ELF-1 (cell line): ENCODE measurements around the gene ITGA2.
"Not testable (repeated sequence)": the region's sequence is repeated elsewhere in the genome, so short reads cannot be mapped to it uniquely, and the experiment has no call there.

Experiments used
- DNase-seq: peaks from one replicate; pipeline ENCODE4 v3.0.0-alpha.2; 2016; ENCODE audit warnings: low read depth, low spot score

ITGA2 gene

GRCh38 chr5:53099546-53099945 lies 110.4 kb downstream of the ITGA2 start:
- DNase-seq = no peak

- DNase-seq = no peak
Observed at GRCh38 chr5:53100606-53101005, 111.5 kb downstream of the ITGA2 start.

- DNase-seq = no peak
Observed at GRCh38 chr5:53105611-53106300, 116.6 kb downstream of the ITGA2 start.

GRCh38 chr5:53109056-53109442 lies 119.9 kb downstream of the ITGA2 start:
- no peak for DNase-seq

- peak; percentile 90 for DNase-seq
Observed at GRCh38 chr5:53109443-53110127, 120.4 kb downstream of the ITGA2 start, which contains the start of gene MOCS2. MOCS2 (minus strand) TSS chr5:53109757; CDS start chr5:53107174, 2,583 bp downstream.

- DNase-seq = no peak
Observed at GRCh38 chr5:53110156-53110555, 121.0 kb downstream of the ITGA2 start.

GRCh38 chr5:53111139-53111538 lies 122.0 kb downstream of the ITGA2 start:
- no peak for DNase-seq

- not testable (repeated sequence) for DNase-seq
Observed at GRCh38 chr5:53112307-53112706, 123.2 kb downstream of the ITGA2 start.

GRCh38 chr5:53112909-53113308 lies 123.8 kb downstream of the ITGA2 start:
- no peak for DNase-seq

GRCh38 chr5:53113947-53114346 lies 124.8 kb downstream of the ITGA2 start:
- no peak for DNase-seq

GRCh38 chr5:53114988-53115387 lies 125.8 kb downstream of the ITGA2 start:
- no peak for DNase-seq

GRCh38 chr5:53116597-53116996 lies 127.4 kb downstream of the ITGA2 start:
- peak; percentile 37 for DNase-seq

- DNase-seq = no peak
Observed at GRCh38 chr5:53118879-53119278, 129.7 kb downstream of the ITGA2 start.

GRCh38 chr5:53120165-53120564 lies 131.0 kb downstream of the ITGA2 start:
- no peak for DNase-seq

GRCh38 chr5:53123702-53124101 lies 134.6 kb downstream of the ITGA2 start:
- no peak for DNase-seq

GRCh38 chr5:53126521-53126920 lies 137.4 kb downstream of the ITGA2 start:
- DNase-seq = no peak

GRCh38 chr5:53127107-53127506 lies 138.0 kb downstream of the ITGA2 start:
- no peak for DNase-seq

- DNase-seq = no peak
Observed at GRCh38 chr5:53128481-53128880, 139.3 kb downstream of the ITGA2 start.

GRCh38 chr5:53130266-53130665 lies 141.1 kb downstream of the ITGA2 start:
- DNase-seq = no peak

GRCh38 chr5:53133020-53133419 lies 143.9 kb downstream of the ITGA2 start:
- no peak for DNase-seq
